SK-N-MC (cell line): ENCODE results near the gene CLSTN2.

Source experiments
- EZH2 ChIP-seq: fragments of 200-600 bp; sonication (generic); IDR thresholded peaks from one replicate; pipeline ENCODE4 v1.6.1; 2017; ENCODE audit warnings: antibody characterized with exemption
- POLR2AphosphoS5 ChIP-seq: IDR thresholded peaks from 2 replicates; pipeline ENCODE4 v1.6.1; 2012; ENCODE audit warnings: mild to moderate bottlenecking, low read depth, low read length, borderline replicate concordance

GRCh38 chr3:139888561-139889140 is 46.3 kb upstream of the CLSTN2 start:
- TF ChIP-seq EZH2: no peak
- peak; percentile 71; the same call in 1 of the 2 replicates for TF ChIP-seq POLR2AphosphoS5
